ENCODE data around the gene PIEZO2.

- TF ChIP-seq CTCF (tag by site-specific recombination; IDR thresholded peaks at IDR 0.05) (no peak), BCL6B (tag by site-specific recombination; IDR thresholded peaks at IDR 0.05) (no peak), MEIS1 (CRISPR knock-in tag; IDR thresholded peaks at IDR 0.05; ENCODE audit: borderline replicate concordance) (no peak), ATF2 (tag by site-specific recombination; IDR thresholded peaks at IDR 0.05; ENCODE audit: low read depth) (no peak), REST (tag by site-specific recombination; IDR thresholded peaks at IDR 0.05) (no peak), ZBTB7A (tag by site-specific recombination; IDR thresholded peaks at IDR 0.05; ENCODE audit: low read depth) (no peak), TRIM28 (IDR thresholded peaks at IDR 0.05; ENCODE audit: borderline replicate concordance, low read length) (no peak)
These were observed 184.2 kb downstream of the PIEZO2 start for GRCh38 chr18:10965119-10965518.
